ENCODE results near the gene TUBB4B. TPM values are rescaled to one million over a fixed set of nuclear protein-coding genes. Genes with fewer than 3 reads are reported as not detected.

The TUBB4B gene
- polyA plus RNA-seq, 2 of the 4 experiments (the other 2 are of a cell fraction), result 256 to 671 TPM

GRCh38 chr9:137276473-137277328, 35.6 kb downstream of the TUBB4B start:
- peaks cover 32% of the 10 kb centered on the region for H3K4me1 ChIP-seq
- DNase-seq (ENCODE audit: low read depth in 1 of 2, low spot score in 1 of 2), result peak in 1 of 2 experiments; percentile 79
- TF ChIP-seq CEBPB (IDR thresholded peaks at IDR 0.05) (0 out of 4 replicates have a peak, but pooled peaks of 1 of the 2 experiments have one; percentile 19), NR3C1 (IDR thresholded peaks at IDR 0.05) (no peak), TP53 (CRISPR knock-in tag; IDR thresholded peaks at IDR 0.05) (0 out of 2 replicates have a peak, but pooled peaks have one; percentile 32), PBX3 (IDR thresholded peaks at IDR 0.05) (no peak), HOXB5 (CRISPR knock-in tag; IDR thresholded peaks at IDR 0.05) (no peak), ESRRA (IDR thresholded peaks at IDR 0.05; ENCODE audit: borderline replicate concordance, low read length) (no peak), FOXS1 (CRISPR knock-in tag; IDR thresholded peaks at IDR 0.05) (no peak), MYC (IDR thresholded peaks at IDR 0.05; ENCODE audit: borderline replicate concordance, low read length) (peak; percentile 73; the same call in 1 of the 2 replicates), KDM1A (IDR thresholded peaks at IDR 0.05; ENCODE audit: low read depth) (no peak), POLR2AphosphoS2 (conservative IDR thresholded peaks at IDR 0.05; ENCODE audit: low read length) (no peak), BCL3 (IDR thresholded peaks at IDR 0.05) (no peak), TFCP2L1 (CRISPR knock-in tag; IDR thresholded peaks at IDR 0.05) (0 out of 2 replicates have a peak, but pooled peaks have one; percentile 14), MAX (IDR thresholded peaks at IDR 0.05) (peak; percentile 84), REST (IDR thresholded peaks at IDR 0.05) (no peak), FOSB (CRISPR knock-in tag; IDR thresholded peaks at IDR 0.05) (no peak), USF2 (IDR thresholded peaks at IDR 0.05) (peak; percentile 48; the same call in 1 of the 2 replicates), HEYL (CRISPR knock-in tag; IDR thresholded peaks at IDR 0.05) (no peak), ELK1 (IDR thresholded peaks at IDR 0.05; ENCODE audit: low read depth, low read length) (no peak), HOXA7 (CRISPR knock-in tag; IDR thresholded peaks at IDR 0.05) (no peak), HES2 (IDR thresholded peaks at IDR 0.05) (no peak), POLR2A (IDR thresholded peaks at IDR 0.05; ENCODE audit: low read length) (no peak), RARB (CRISPR knock-in tag; IDR thresholded peaks at IDR 0.05) (no peak), JUNB (IDR thresholded peaks at IDR 0.05) (no peak), FOSL2 (IDR thresholded peaks at IDR 0.05) (no peak), FOSL2 (CRISPR knock-in tag; IDR thresholded peaks at IDR 0.05) (no peak)
- WGBS (ENCODE audit: missing lambda C conversion rate), result 25% methylated on average over 21 of the region's 30 CpGs
- no peaks in the 10 kb centered on the region for H3K9me3 ChIP-seq
- POLR2A ChIA-PET, result interaction anchor here (0.5 to 2.2 kb wide), 7 partner anchors 17 to 342 kb away, joined by 3 to 29 read pairs (median 4); partner anchors contain the start of genes EHMT1, NRARP and TUBB4B
- H3K4me3 ChIP-seq, result peak overlapping the region; percentile 72
- peak; percentile 32 to 71 for ATAC-seq
- peak overlapping the region; percentile 94 to 96 for H3K27ac ChIP-seq
- peak overlapping the region; percentile 97 for H3K4me2 ChIP-seq
- no peak for FAIRE-seq
- CTCF ChIA-PET, result interaction anchor here (0.9 to 2.8 kb wide), 13 partner anchors 10 to 282 kb away, joined by 3 to 16 read pairs (median 3); partner anchors contain the start of genes EXD3, NOXA1, NRARP and RNF224

Measured in A549 (cell line).